GM21723 (cell line): ENCODE data around the gene FNBP1L.

Experiments used
- ATAC-seq: cut with Tn5 transposase; IDR thresholded peaks from one replicate; pipeline ENCODE4 v1.9.1; 2021; ENCODE audit warnings: mild to moderate bottlenecking, moderate library complexity; ENCODE audit not compliant: unreplicated experiment

The FNBP1L gene

GRCh38 chr1:93483606-93484005, 35.7 kb downstream of the FNBP1L start:
- ATAC-seq: no peak

GRCh38 chr1:93488207-93488606, 40.3 kb downstream of the FNBP1L start:
- ATAC-seq: no peak

- no peak for ATAC-seq
These were observed 41.8 kb downstream of the FNBP1L start for GRCh38 chr1:93489756-93490155.

- ATAC-seq: no peak
These were observed 42.4 kb downstream of the FNBP1L start for GRCh38 chr1:93490357-93490756.

GRCh38 chr1:93495911-93496310, 48.0 kb downstream of the FNBP1L start:
- ATAC-seq: no peak

- ATAC-seq: no peak
These were observed 48.6 kb downstream of the FNBP1L start for GRCh38 chr1:93496520-93496919.

- no peak for ATAC-seq
These were observed 51.2 kb downstream of the FNBP1L start for GRCh38 chr1:93499075-93499474.

- ATAC-seq: no peak
These were observed 51.6 kb downstream of the FNBP1L start for GRCh38 chr1:93499533-93499932.

GRCh38 chr1:93500275-93500674, 52.4 kb downstream of the FNBP1L start:
- no peak for ATAC-seq

GRCh38 chr1:93501399-93501798, 53.5 kb downstream of the FNBP1L start:
- ATAC-seq: no peak

GRCh38 chr1:93501829-93502369, 54.0 kb downstream of the FNBP1L start:
- ATAC-seq: no peak

GRCh38 chr1:93502571-93502970, 54.7 kb downstream of the FNBP1L start:
- no peak for ATAC-seq

- no peak for ATAC-seq
These were observed 55.2 kb downstream of the FNBP1L start for GRCh38 chr1:93503163-93503562.

- no peak for ATAC-seq
These were observed 55.9 kb downstream of the FNBP1L start for GRCh38 chr1:93503816-93504215.

- ATAC-seq: no peak
These were observed 56.5 kb downstream of the FNBP1L start for GRCh38 chr1:93504247-93505033.

GRCh38 chr1:93506126-93506525, 58.2 kb downstream of the FNBP1L start:
- ATAC-seq: no peak

- ATAC-seq: no peak
These were observed 68.2 kb downstream of the FNBP1L start for GRCh38 chr1:93516164-93516563.

GRCh38 chr1:93518516-93518915, 70.6 kb downstream of the FNBP1L start:
- ATAC-seq: no peak

- ATAC-seq: no peak
These were observed 71.4 kb downstream of the FNBP1L start for GRCh38 chr1:93519199-93519829.

GRCh38 chr1:93521618-93522017, 73.7 kb downstream of the FNBP1L start:
- no peak for ATAC-seq

- no peak for ATAC-seq
These were observed 74.8 kb downstream of the FNBP1L start for GRCh38 chr1:93522721-93523120.

- ATAC-seq: no peak
These were observed 77.5 kb downstream of the FNBP1L start for GRCh38 chr1:93525431-93525830.
